CD1c-positive myeloid dendritic cell (primary cell): ENCODE data around the gene CCDC85C.

Experiments used
- DNase-seq: peaks from one replicate; pipeline ENCODE4 v3.0.0-alpha.2; 2016; ENCODE audit errors: extremely low spot score

The CCDC85C gene

GRCh38 chr14:99630202-99630601 is 26.2 kb upstream of the CCDC85C start:
- DNase-seq, result no peak

DNA sequence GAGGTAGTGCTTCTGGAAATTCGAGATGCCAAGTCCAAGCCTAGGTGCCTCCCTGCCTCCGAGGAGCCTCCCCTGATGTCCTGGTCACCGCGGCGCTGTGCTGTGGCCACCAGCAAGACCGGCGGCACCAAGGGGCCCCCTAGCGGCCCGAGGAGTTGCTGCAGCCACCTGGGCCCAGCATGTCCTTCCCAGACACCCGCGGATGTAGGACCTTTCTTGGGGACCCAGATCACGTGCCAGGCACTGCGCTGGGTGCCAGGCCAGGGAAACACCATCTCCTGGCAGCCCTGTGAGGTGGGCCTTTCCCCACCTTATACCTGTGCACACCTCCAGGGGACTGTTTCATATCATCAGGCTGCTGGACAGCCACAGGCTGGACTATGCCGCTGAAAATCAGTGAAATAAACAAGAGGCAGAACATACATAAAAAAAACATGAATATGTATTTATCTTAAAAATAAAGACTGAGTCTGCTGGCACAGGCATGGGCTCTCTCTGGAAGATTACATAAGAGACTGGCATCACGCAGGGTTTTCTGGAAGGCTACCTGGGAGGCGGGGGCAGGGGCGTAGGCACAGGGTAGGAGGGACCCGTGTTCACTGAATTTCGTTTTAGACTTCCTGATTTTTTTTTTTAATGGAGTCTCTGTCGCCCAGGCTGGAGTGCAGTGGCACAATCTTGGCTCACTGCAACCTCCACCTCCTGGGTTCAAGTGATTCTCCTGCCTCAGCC is 25.0 kb upstream of the CCDC85C start:
- DNase-seq, result peak; percentile 69

DNA sequence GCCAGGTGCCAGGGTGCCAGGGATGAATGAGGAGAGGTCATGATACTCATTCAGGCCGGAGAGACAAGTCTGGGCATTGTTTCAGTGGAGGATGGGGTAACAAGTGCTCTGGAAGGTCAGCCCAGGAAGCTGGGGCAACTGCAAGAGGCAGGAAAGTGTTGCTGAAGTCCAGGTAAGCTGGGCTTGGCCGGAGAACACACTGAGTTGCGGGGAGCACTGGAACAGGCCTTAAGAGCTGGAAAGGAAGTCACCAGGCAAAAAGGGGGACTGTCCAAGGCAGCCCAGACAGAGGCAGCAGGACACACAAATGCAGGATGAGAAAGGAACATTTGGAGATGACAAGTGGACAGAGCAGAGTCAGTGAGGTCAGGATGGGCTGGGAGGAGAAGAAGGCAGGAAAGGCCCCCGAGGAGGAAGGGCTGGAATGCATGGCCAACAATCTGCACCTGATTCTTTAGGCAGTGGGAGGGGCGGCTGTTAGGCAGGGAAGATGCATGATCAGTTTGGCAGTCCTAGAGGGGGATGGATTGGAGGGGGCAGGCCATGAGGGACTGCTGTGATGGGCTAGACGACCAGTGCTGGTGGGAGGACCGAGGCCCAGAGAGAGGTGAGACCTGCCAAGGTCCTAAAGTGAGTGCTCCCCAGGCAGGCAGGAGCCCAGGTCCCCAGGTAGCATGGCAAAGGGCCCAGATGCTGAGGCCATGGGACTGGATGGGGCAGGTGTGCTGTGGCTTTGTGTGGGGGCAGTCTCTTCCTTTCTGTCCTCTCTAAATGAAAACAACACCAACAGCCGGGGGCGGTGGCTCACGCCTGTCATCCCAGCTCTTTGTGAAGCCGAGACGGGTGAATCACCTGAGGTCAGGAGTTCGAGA is 23.7 kb upstream of the CCDC85C start:
- no peak for DNase-seq

- DNase-seq, result no peak
Measured at GRCh38 chr14:99627100-99627499, 23.1 kb upstream of the CCDC85C start.

- DNase-seq, result no peak
Measured at GRCh38 chr14:99626041-99626648, 22.1 kb upstream of the CCDC85C start.

GRCh38 chr14:99625476-99625875 is 21.5 kb upstream of the CCDC85C start:
- no peak for DNase-seq

- no peak for DNase-seq
Measured at GRCh38 chr14:99624971-99625370, 21.0 kb upstream of the CCDC85C start.

DNA sequence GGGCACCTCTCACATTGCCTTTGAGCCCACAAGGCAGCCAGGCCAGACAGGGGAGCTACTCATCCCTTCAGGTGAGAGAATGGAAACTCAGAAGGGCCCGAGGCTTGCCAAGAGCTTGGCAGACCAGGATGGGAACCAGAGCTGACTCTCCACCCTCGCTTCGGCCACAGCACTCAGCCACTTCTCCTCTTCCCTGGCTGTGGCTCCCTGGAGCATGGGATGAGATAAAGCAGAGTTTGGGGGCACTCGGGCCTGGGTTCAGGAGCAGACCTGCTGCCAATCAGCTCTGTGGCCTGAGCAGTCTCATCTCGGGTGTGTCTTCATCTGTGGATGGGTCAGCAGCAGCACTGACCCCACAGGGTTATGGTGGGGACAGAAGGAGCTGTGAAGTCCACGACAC is 20.0 kb upstream of the CCDC85C start:
- DNase-seq, result no peak

DNA sequence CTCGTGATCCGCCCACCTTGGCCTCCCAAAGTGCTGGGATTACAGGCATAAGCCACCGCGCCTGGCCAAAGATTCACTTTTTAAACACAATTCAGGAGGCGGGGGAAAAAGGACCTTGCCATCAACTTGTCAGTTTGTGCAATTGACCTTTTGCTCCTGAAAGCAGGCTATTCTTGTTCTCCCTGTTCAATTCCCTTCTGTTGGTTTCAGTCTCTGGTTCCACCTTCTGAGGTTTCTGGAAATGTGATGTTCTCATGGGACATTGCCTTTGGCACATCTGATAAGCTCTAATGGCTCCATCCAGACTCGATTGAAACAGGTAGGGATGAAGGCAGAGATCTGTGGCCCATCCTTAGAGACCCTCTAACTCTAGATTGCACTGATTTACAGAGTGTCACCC is 17.9 kb upstream of the CCDC85C start:
- DNase-seq, result no peak

DNA sequence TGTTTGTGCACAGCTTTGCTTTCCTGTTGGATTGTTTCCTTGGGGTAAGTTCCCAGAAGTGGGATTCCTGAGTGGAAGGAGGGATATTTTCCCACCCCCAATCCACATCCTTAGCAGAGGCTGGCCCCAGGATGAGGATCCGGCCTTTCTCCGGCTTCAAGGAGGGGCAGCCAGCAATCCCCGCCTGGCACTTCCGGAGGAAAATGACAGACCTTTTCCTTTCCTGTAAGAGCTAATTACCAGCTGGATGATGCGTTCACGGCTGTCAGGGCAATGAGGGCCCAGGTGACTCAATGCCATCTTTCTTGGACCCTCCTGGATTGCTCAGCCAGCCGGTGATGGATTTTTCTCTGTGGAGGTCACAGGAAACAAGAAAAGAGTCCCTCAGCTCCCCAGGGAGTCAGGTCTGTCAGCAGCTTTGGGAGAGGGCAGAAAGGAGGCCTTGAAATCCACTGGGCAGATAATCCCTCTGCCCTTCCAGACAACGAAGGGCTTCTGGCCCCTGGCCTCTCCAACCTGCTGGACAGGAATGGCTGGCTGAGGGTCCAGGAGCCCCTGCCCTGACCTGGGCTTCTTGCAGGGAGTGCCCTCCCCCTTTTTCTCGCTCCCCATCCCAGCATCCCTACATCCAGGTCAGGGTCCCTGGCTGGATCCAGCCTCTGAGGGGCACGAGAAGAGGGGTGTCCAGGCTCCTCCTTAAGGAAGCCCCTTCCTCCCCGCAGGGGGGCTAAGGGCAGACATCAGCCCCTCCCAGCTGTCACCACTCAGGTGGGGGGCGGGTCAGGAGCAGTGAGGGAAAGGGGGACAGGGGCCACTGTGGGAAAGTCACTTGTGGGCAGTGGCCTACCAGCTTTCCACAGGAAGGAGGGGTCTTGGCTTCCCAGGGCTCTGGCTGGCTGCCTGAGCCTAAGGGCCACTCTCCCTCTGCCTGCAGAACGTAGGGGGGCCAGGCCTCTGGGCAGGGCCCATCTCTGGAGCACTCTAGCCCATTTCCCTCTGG is 16.1 kb upstream of the CCDC85C start:
- DNase-seq, result no peak

DNA sequence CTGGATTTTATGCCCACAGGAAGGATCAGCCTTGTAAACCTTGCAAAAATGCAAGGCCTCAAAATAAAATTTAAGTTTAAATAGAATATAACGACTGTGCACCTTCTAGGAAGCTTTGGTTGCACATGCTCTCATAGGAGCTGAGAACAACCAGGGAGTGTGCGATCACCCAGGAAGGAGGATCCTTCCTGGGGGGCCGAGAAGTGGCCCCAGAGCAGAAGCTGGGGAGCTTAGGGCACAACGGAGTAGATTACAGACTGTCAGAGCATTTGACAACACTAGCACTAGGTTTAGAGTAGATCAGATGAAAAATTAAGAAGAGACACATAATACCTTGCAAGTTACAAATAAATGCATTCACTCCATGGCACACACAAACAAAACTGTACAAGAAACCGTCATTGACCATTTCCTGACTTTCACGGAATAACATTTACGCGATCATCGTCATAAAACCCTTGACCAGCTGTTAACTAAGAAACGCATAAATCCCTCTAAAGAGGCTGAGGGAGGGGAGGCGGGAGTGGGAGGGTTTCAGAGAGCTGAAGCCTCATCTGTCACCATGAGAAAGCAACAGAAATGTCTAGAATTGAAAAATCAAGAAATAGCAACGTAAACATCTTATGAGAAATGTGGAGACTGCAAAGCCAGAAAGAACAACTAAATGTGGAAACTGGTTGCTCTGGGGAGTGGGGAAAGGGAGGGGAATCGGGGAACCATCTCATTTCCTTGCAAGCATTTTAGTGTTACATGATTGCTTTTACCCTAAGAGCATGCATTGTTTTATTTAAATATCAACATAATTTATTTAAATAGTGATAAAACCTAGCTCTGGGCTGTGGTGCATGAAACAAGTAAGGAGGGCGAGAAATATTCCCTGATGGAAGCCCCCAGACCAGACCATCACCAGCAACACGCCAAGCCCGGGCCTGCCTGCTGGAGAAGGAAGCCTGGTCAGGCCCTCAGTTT is 13.1 kb upstream of the CCDC85C start:
- DNase-seq, result no peak

DNA sequence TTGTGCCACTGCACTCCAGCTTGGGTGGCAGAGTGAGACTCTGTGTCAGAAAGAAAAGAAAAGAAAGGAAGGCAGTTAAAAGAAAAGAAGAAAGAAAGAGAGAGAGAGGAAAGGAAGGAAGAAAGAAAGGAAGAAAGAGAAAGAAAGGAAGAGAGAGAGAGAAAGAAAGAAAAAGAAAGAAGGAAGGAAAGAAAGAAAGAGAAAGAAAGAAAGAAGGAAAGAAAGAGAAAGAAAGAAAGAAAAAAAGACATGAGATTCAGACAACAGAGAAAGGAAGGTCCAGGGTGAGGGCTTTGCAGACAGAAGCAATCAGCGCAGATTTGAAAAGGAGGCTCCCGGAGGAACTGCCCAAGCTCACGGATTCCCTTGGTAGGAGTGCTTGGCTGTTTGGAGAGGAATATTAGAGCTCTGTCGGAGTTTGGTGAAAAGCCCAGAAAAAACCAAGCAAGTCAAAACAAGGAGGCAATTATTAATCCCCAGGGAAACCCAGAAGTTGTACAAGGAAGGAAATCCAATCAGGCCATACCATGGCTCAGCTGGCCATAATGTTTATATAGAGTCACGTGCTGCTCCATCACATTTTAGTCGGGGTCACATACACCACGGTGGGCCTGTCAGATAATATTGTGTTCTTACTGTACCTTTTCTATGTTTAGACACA is 11.6 kb upstream of the CCDC85C start:
- no peak for DNase-seq

DNA sequence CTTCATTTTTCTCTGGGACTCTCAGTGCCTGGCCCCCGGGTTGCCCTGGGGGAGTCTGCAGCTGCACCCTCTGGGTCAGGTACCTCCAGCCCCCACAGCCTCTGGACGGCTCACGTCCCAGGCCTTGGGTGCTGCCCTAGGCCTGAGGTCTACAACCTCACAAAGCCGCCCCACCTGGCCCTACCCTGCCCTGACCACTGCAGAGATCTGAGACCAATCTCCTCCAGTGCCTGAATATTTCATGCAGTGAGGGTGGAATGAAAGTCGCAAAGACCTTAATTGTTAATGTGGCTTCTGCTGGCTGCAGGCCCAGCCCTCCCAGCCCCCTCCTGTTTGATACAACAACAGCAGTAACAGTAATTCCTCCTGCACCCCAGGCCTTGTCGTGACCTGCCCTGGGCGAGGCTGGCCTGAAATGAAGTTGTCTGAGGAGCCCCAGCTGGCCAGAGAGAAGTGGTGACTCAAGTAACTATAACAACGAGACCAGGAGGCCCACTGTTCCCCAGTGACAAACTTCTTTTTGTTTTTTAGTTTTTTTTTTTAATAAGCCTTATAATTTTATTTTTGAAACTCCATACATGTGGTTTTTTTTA is 8.8 kb upstream of the CCDC85C start:
- no peak for DNase-seq

- no peak for DNase-seq
Measured at GRCh38 chr14:99612071-99612737, 8.2 kb upstream of the CCDC85C start.

DNA sequence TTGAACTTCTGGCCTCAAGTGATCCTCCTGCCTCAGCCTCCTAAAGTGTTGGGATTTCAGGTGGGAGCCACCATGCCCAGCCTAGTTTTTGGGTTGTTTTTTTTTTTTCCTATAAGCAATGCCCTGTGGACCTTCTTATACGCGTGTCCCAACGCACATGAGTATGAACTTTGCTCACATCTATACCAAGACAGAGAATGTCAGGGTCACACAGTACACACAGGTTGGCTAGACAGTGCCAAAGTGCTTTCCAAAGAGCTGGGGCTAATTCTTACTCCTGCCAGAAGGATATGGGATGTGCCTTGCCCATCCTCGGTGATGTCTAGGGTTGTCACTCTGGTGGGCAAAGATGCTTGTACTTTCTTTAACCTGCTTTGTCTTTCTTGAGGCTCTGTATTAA is 7.6 kb upstream of the CCDC85C start:
- DNase-seq, result no peak

GRCh38 chr14:99609245-99610170 is 5.5 kb upstream of the CCDC85C start:
- no peak for DNase-seq

DNA sequence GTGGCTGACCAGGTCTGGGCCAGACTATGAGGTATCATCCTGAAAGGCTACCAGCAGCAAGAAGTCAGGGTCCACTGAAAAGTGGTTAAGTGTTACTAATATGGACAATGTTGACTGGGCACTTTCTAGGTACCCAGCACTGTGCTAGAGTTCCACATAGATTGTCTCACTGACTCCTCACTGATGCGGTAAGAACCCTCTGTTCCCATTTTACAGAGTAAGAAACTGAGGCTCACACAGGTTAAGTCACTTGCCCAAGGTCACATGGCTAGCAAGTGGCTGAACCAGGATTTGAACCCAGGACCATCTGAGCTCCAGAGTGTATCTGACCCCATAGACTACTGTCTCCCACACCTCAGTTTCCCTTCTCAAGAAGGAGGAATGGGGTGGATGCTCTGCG is 4.6 kb upstream of the CCDC85C start:
- no peak for DNase-seq

- no peak for DNase-seq
Measured at GRCh38 chr14:99606359-99606758, 2.4 kb upstream of the CCDC85C start.
